Liver (tissue), 9 donors: ENCODE results near the gene KRTAP10-2. TPM values are rescaled to one million over a fixed set of nuclear protein-coding genes. Genes with fewer than 3 reads are reported as not detected.

Experiments used
- DNase-seq: peaks from one replicate; pipeline ENCODE4 v3.0.0-alpha.2; 2017; ENCODE audit warnings: low spot score
- H3K27ac ChIP-seq, 2 donors: one replicate each; pipeline ENCODE4 v1.7.0; 2013; ENCODE audit warnings: inconsistent platforms in 2 of 2, low read length in 2 of 2, control low read depth in 1 of 2, low read depth in 1 of 2, mild to moderate bottlenecking in 1 of 2
- H3K27me3 ChIP-seq, 4 donors: one replicate each; pipeline versions ENCODE4 v1.6.1 to v1.7.0; 2013; ENCODE audit warnings: low read length in 3 of 4, inconsistent platforms in 1 of 4, mild to moderate bottlenecking in 1 of 4, moderate library complexity in 1 of 4; ENCODE audit not compliant: control insufficient read depth in 4 of 4, insufficient read depth in 4 of 4
- H3K36me3 ChIP-seq, 4 donors: one replicate each; pipeline versions ENCODE4 v1.6.1 to v1.7.0; 2013; ENCODE audit warnings: low read length in 3 of 4, mild to moderate bottlenecking in 3 of 4, low read depth in 1 of 4, moderate library complexity in 1 of 4; ENCODE audit not compliant: control insufficient read depth in 4 of 4, insufficient read depth in 3 of 4
- H3K4me1 ChIP-seq, 4 donors: one replicate each; pipeline versions ENCODE4 v1.6.1 to v1.7.0; 2013; ENCODE audit warnings: low read length in 3 of 4, mild to moderate bottlenecking in 3 of 4, moderate library complexity in 1 of 4; ENCODE audit not compliant: control insufficient read depth in 4 of 4, insufficient read depth in 4 of 4
- H3K4me3 ChIP-seq, 3 donors: one replicate each; pipeline versions ENCODE4 v1.6.1 to v1.7.0; 2013; ENCODE audit warnings: low read length in 3 of 3, control low read depth in 1 of 3, low read depth in 1 of 3, mild to moderate bottlenecking in 1 of 3
- H3K9ac ChIP-seq, 2 donors: one replicate each; pipeline ENCODE4 v1.7.0; 2013; ENCODE audit warnings: low read length in 2 of 2, mild to moderate bottlenecking in 2 of 2, moderate library complexity in 2 of 2, control low read depth in 1 of 2, low read depth in 1 of 2
- H3K9me3 ChIP-seq, 4 donors: one replicate each; pipeline versions ENCODE4 v1.6.1 to v1.7.0; 2013; ENCODE audit warnings: low read length in 3 of 4; ENCODE audit not compliant: control insufficient read depth in 4 of 4
- ATF3 ChIP-seq: IDR thresholded peaks from 2 replicates; pipeline ENCODE4 v1.6.1; 2016; ENCODE audit warnings: antibody characterized with exemption
- CTCF ChIP-seq: fragments of 150-350 bp; IDR thresholded peaks from 2 replicates; pipeline ENCODE4 v1.5.1; 2017; ENCODE audit warnings: improper control_type of control experiment, low read depth, low read length; ENCODE audit not compliant: missing input control
- EGR1 ChIP-seq, 2 donors: IDR thresholded peaks; 2 replicates each; pipeline ENCODE4 v1.6.1; 2016 to 2018; ENCODE audit warnings: antibody characterized with exemption in 2 of 2, low read depth in 2 of 2
- FOXA1 ChIP-seq: IDR thresholded peaks from 2 replicates; pipeline ENCODE4 v1.6.1; 2016; ENCODE audit warnings: antibody characterized with exemption
- FOXA2 ChIP-seq: IDR thresholded peaks from 2 replicates; pipeline ENCODE4 v1.6.1; 2016; ENCODE audit warnings: antibody characterized with exemption
- GABPA ChIP-seq, 2 donors: IDR thresholded peaks in 1 of 2; conservative IDR thresholded peaks in 1 of 2; 2 replicates each; pipeline ENCODE4 v1.6.1; 2016; ENCODE audit warnings: antibody characterized with exemption in 2 of 2, mild to moderate bottlenecking in 1 of 2, moderate library complexity in 1 of 2
- HNF4A ChIP-seq, 2 donors: conservative IDR thresholded peaks; 2 replicates each; pipeline ENCODE4 v1.6.1; 2016; ENCODE audit warnings: antibody characterized with exemption in 2 of 2, mild to moderate bottlenecking in 2 of 2
- HNF4G ChIP-seq: IDR thresholded peaks from 2 replicates; pipeline ENCODE4 v1.6.1; 2016; ENCODE audit warnings: antibody characterized with exemption
- JUND ChIP-seq, 2 donors: IDR thresholded peaks; 2 replicates each; pipeline ENCODE4 v1.6.1; 2016; ENCODE audit warnings: antibody characterized with exemption in 2 of 2
- MAX ChIP-seq: IDR thresholded peaks from 2 replicates; pipeline ENCODE4 v1.6.1; 2016; ENCODE audit warnings: antibody characterized with exemption
- NR2F2 ChIP-seq: IDR thresholded peaks from 2 replicates; pipeline ENCODE4 v1.6.1; 2016; ENCODE audit warnings: antibody characterized with exemption
- RAD21 ChIP-seq, 2 donors: IDR thresholded peaks; 2 replicates each; pipeline ENCODE4 v1.6.1; 2016; ENCODE audit warnings: antibody characterized with exemption in 2 of 2, mild to moderate bottlenecking in 2 of 2
- REST ChIP-seq: IDR thresholded peaks from 2 replicates; pipeline ENCODE4 v1.6.1; 2016; ENCODE audit warnings: antibody characterized with exemption, mild to moderate bottlenecking
- RXRA ChIP-seq, 2 donors: IDR thresholded peaks; 2 replicates each; pipeline ENCODE4 v1.6.1; 2017 to 2018; ENCODE audit warnings: antibody characterized with exemption in 2 of 2, mild to moderate bottlenecking in 1 of 2
- SP1 ChIP-seq: IDR thresholded peaks from 2 replicates; pipeline ENCODE4 v1.6.1; 2018; ENCODE audit warnings: antibody characterized with exemption, mild to moderate bottlenecking
- TAF1 ChIP-seq: conservative IDR thresholded peaks from 2 replicates; pipeline ENCODE4 v1.6.1; 2016; ENCODE audit warnings: antibody characterized with exemption, mild to moderate bottlenecking
- YY1 ChIP-seq: IDR thresholded peaks from 2 replicates; pipeline ENCODE4 v1.6.1; 2016; ENCODE audit warnings: antibody characterized with exemption, mild to moderate bottlenecking
- ZBTB33 ChIP-seq: IDR thresholded peaks from 2 replicates; pipeline ENCODE4 v1.6.1; 2016; ENCODE audit warnings: antibody characterized with exemption
- WGBS: extraction: QIAGEN DNeasy Blood & Tissue Kit; methylation state at CpG from one replicate; pipeline ENCODE4 v1.1.7; 2013; 5-methylcytosine and 5-hydroxymethylcytosine counted together
- polyA plus RNA-seq, 2 donors: library from polyadenylated mRNA; stranded (reverse) in 1 of 2; unstranded in 1 of 2; fragments of 200-250 nt in 1 of 2; fragments of >200 nt in 1 of 2; fragmentation: Nextera tagmentation in 1 of 2; extraction: Ambion mirVana in 1 of 2; gene quantifications; one replicate each; pipeline versions ENCODE4 v1.2.1 to v1.2.3, GENCODE V29; 2013 to 2015
- total RNA-seq, 2 donors: library from RNA; depleted of rRNA; stranded (reverse); fragments of >200 nt; gene quantifications; one replicate each; pipeline ENCODE4 v1.2.3, GENCODE V29; 2014
- donor health status: healthy.
- donor health status: healthy.
- donor health status: healthy.
- donor health status: healthy.
- donor health status: healthy.

KRTAP10-2 gene
- total and polyA plus RNA-seq, 4 donors = not detected

- peaks cover 0 to 11% (median 4%) of the 10 kb centered on the region in 4 donors for H3K4me1 ChIP-seq
- no peak for DNase-seq
- WGBS = 92% methylated on average over 10 of the region's 10 CpGs
- H3K27me3 ChIP-seq = no peaks in the 10 kb centered on the region
- TF ChIP-seq FOXA2 (no peak), SP1 (no peak), ATF3 (no peak), CTCF (no peak), MAX (no peak), NR2F2 (no peak), HNF4G (no peak), FOXA1 (no peak), RXRA (IDR thresholded peaks at IDR 0.05) (no peak), REST (no peak), RAD21 (IDR thresholded peaks at IDR 0.05) (no peak), EGR1 (IDR thresholded peaks at IDR 0.05; ENCODE audit: low read depth in 2 of 2) (no peak), JUND (IDR thresholded peaks at IDR 0.05) (no peak), ZBTB33 (no peak), TAF1 (no peak), YY1 (no peak), GABPA (IDR thresholded peaks at IDR 0.05 in 1 of 2, conservative IDR thresholded peaks at IDR 0.05 in 1 of 2) (no peak), HNF4A (conservative IDR thresholded peaks at IDR 0.05) (no peak)
- no peak overlapping the region for H3K27ac ChIP-seq
- H3K9ac ChIP-seq = no peak overlapping the region
- no peaks in the 10 kb centered on the region for H3K9me3 ChIP-seq
- H3K36me3 ChIP-seq = no peaks in the 10 kb centered on the region
- peak overlapping the region in 1 of 3 donors; percentile 7 for H3K4me3 ChIP-seq
Observed at GRCh38 chr21:44516828-44517174, 34.5 kb downstream of the KRTAP10-2 start.
